Thyroid gland (tissue), 4 donors: Measurements from ENCODE around the gene LEUTX.

Source experiments
- CTCF ChIP-seq, 6 experiments: fragments of 200-600 bp in 3 of 6; fragments of 450-650 bp in 3 of 6; sonication (generic) in 3 of 6; IDR thresholded peaks; one replicate each; pipeline ENCODE4 v1.5.1; 2016 to 2019; ENCODE audit warnings: antibody characterized with exemption in 6 of 6, mild to moderate bottlenecking in 2 of 6, inconsistent platforms in 1 of 6, moderate library complexity in 1 of 6
- POLR2A ChIP-seq, 2 donors: fragments of 450-650 bp; IDR thresholded peaks; one replicate each; pipeline ENCODE4 v1.6.1; 2017; ENCODE audit warnings: antibody characterized with exemption in 2 of 2, mild to moderate bottlenecking in 2 of 2, moderate library complexity in 1 of 2

GRCh38 chr19:39833464-39834286 lies 55.0 kb downstream of the LEUTX start, which contains the start of gene DYRK1B:
- no peak for TF ChIP-seq CTCF (IDR thresholded peaks at IDR 0.05)
- TF ChIP-seq POLR2A (IDR thresholded peaks at IDR 0.05) = peak in 1 of 2 donors; percentile 70
